ENCODE results near the gene RBMY1F.
"Not testable (repeated sequence)": the region's sequence is repeated elsewhere in the genome, so short reads cannot be mapped to it uniquely, and the experiment has no call there.

GRCh38 chrY:22130494-22130893 is 52.2 kb downstream of the RBMY1F start:
- not testable (repeated sequence) for TF ChIP-seq CTCF (IDR thresholded peaks at IDR 0.05); TCF7L2 (IDR thresholded peaks at IDR 0.05; ENCODE audit: low read depth, low read length); REST (IDR thresholded peaks at IDR 0.05; ENCODE audit: insufficient read depth in 1 of 2, low read depth in 2 of 2, low read length in 1 of 2); POLR2AphosphoS5 (IDR thresholded peaks at IDR 0.05; ENCODE audit: low read depth, low read length)
